ENCODE measurements around the gene EGFL6.

EGFL6 gene

GRCh38 chrX:13605611-13606010 is 36.2 kb downstream of the EGFL6 start:
- in situ Hi-C loops (cut with HindIII; ENCODE audit: low sequenced_read_pairs), result no loop called here
- no peak for DNase-seq (ENCODE audit: low read depth)
- H3K4me3 ChIP-seq (ENCODE audit: low read depth, low read length), result no peak overlapping the region
- TF ChIP-seq, protein P1, sequence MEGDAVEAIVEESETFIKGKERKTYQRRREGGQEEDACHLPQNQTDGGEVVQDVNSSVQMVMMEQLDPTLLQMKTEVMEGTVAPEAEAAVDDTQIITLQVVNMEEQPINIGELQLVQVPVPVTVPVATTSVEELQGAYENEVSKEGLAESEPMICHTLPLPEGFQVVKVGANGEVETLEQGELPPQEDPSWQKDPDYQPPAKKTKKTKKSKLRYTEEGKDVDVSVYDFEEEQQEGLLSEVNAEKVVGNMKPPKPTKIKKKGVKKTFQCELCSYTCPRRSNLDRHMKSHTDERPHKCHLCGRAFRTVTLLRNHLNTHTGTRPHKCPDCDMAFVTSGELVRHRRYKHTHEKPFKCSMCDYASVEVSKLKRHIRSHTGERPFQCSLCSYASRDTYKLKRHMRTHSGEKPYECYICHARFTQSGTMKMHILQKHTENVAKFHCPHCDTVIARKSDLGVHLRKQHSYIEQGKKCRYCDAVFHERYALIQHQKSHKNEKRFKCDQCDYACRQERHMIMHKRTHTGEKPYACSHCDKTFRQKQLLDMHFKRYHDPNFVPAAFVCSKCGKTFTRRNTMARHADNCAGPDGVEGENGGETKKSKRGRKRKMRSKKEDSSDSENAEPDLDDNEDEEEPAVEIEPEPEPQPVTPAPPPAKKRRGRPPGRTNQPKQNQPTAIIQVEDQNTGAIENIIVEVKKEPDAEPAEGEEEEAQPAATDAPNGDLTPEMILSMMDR (IDR thresholded peaks at IDR 0.05; ENCODE audit: low read depth, low read length, missing control alignments), result no peak

DNA sequence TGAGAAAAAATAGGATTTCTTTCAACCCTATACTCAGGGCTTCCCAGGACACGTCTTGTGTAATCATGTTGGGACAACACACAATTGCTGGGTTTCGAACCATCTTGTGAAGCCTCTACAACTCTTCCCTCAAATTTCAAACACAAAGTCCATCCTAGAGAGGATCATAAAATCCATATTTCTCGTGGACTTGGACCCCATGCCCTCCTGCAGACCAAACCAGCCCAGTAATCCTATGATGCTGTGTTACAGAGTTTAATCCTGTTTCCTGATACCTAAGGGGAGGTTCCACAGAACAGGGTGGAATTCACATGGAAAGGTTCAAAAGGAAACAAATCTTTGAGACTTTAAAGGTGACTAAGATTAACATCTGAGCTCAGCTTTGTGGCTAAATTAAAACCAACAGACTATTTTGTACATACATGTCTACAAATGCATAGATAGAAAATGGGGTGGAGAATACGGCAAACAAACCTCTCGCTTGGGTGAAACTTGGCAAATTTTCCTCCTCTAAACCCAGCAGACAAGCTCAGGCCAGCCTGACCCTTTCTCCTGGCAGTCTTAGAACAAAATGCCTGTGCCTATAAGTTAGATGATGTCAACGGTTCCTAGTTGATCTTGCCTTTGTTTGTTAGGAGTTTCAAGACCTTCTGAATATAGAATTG is 38.1 kb downstream of the EGFL6 start:
- in situ Hi-C loops (cut with HindIII; ENCODE audit: low sequenced_read_pairs), result no loop called here
- TF ChIP-seq, protein P1 (IDR thresholded peaks at IDR 0.05; ENCODE audit: low read depth, low read length, missing control alignments), result no peak
- no peak for DNase-seq (ENCODE audit: low read depth)
- H3K4me3 ChIP-seq (ENCODE audit: low read depth, low read length), result no peak overlapping the region

- no peak for DNase-seq (ENCODE audit: low read depth)
- in situ Hi-C loops (cut with HindIII; ENCODE audit: low sequenced_read_pairs), result no loop called here
- TF ChIP-seq, protein P1 (IDR thresholded peaks at IDR 0.05; ENCODE audit: low read depth, low read length, missing control alignments), result no peak
- H3K4me3 ChIP-seq (ENCODE audit: low read depth, low read length), result no peak overlapping the region
Observed at GRCh38 chrX:13607996-13608365, 38.6 kb downstream of the EGFL6 start.

GRCh38 chrX:13614154-13614553 is 44.8 kb downstream of the EGFL6 start:
- in situ Hi-C loops (cut with HindIII; ENCODE audit: low sequenced_read_pairs), result no loop called here
- no peak overlapping the region for H3K4me3 ChIP-seq (ENCODE audit: low read depth, low read length)
- TF ChIP-seq, protein P1 (IDR thresholded peaks at IDR 0.05; ENCODE audit: low read depth, low read length, missing control alignments), result no peak
- no peak for DNase-seq (ENCODE audit: low read depth)

GRCh38 chrX:13620207-13620606 is 50.8 kb downstream of the EGFL6 start:
- in situ Hi-C loops (cut with HindIII; ENCODE audit: low sequenced_read_pairs), result no loop called here
- no peak overlapping the region for H3K4me3 ChIP-seq (ENCODE audit: low read depth, low read length)
- TF ChIP-seq, protein P1 (IDR thresholded peaks at IDR 0.05; ENCODE audit: low read depth, low read length, missing control alignments), result no peak
- no peak for DNase-seq (ENCODE audit: low read depth)

DNA sequence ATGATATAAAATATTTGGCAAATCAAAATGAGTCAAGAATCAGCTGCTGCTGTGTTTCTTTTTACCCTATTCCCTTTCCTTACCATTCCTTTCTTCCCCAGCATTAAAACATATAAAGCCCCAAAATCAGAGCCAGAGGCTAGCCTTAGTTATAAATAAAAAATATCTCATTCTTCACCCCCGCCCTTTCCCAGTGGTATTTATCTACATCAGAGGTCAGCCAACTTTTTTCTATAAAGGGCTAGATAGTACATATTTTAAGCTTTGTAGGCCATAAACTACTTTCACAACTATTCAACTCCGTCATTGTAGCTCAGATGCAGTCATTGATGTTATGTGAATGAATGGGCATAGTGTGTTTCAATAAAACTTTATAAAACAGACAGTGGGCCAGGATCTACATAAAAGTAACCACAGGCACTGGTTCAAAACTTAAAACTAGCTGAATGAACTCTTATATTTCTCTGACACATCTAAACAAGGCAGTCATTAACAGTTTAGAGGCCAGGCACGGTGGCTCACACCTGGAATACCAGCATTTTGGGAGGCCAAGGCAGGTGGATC is 53.1 kb downstream of the EGFL6 start:
- H3K4me3 ChIP-seq (ENCODE audit: low read depth, low read length), result no peak overlapping the region
- DNase-seq (ENCODE audit: low read depth), result no peak
- TF ChIP-seq, protein P1 (IDR thresholded peaks at IDR 0.05; ENCODE audit: low read depth, low read length, missing control alignments), result no peak
- in situ Hi-C loops (cut with HindIII; ENCODE audit: low sequenced_read_pairs), result no loop called here

Measured in astrocyte of the cerebellum (primary cell).